ENCODE measurements around the gene BTBD7. TPM values are rescaled to one million over a fixed set of nuclear protein-coding genes. Genes with fewer than 3 reads are reported as not detected.
"Not testable (repeated sequence)": the region's sequence is repeated elsewhere in the genome, so short reads cannot be mapped to it uniquely, and the experiment has no call there.

Gene BTBD7
- 18.1 and 26.4 TPM in 2 replicates for total RNA-seq

DNA sequence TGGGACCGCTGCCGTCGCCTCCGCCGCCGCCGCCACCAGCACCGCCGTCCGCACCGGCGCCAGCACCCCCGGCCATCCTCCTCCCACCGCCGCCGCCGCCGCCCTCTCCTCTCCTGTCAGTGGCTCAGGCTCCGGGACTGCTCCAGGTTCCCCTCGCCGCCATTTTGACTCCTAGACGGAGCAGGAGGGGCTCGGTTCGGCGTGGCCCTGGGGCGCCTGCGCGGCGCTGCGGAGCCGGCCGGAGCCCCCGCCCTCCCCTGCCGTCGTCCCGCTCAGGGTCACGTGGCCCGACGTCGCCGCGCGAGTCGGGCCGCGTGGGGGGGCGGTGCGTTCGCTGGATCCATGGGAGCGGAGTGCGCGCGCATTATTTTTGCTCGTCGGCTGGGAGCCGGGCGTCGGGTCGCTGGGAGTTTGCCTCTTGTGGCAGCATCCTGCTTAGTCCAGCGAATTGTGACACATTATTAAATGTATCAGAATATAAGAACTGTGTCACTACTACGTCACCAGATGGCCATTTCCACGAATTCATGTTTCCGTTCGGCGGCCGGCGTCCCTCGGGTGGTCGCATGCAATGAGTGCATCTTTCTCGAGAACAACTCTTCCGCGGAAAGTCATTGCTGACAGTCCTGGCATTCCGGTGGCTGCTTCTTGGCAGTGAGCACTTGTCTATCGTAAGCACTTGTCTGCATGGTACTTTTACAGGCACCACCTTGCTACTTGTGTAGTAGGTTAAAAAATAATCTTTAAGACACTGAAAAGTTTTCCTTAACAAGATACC, at the start of gene BTBD7:
Gene BTBD7 (minus strand): TSS at position 184 of the 778 bp plus-strand sequence. CDS start 36,985 bp downstream, outside the sequence.
- peak; percentile 91 to 96 for DNase-seq (ENCODE audit: low read depth in 2 of 2)

DNA sequence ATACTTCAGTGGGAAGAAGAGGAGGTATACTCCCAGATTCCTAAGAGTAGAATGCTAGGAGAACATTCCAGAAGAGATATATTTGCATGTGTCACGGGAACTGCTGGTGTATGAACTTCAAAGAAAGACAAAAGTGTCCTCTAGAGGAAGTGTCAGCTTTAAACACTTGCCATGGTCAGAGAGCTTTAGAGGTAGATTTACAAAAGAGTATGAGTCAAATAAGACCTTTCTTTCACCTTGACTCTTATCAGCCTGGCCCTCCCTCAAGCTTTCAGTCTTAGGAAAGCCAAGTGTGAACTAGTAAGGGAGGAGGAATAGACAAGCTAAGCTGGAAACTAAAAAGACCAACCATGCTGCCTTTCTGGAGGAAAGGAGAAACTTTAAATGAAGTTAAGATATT, 48.8 kb upstream of the BTBD7 start:
- no peak for DNase-seq (ENCODE audit: low read depth in 2 of 2)

- no peak for DNase-seq (ENCODE audit: low read depth in 2 of 2)
Measured at GRCh38 chr14:93379831-93380230, 47.0 kb upstream of the BTBD7 start.

DNA sequence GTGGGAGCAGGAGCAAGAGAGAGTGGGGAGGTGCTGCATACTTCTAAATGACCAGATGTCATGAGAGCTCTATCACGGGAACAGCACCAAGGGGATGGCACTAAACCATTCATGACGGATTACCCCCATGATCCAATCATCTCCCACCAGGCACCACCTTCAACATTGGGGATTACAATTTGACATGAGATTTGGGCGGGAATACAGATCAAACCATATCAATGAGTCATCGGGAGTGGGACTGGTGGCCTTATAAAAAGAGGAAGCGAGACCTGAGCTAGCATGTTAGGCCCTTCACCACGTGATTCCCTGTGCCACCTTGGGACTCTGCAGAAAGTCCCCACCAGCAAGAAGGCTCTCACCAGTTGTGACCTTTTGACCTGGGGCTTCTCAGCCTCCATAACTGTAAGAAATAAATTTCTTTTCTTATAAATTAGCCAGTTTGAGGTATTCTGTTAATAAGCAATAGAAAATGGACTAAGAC, 42.9 kb upstream of the BTBD7 start:
- no peak for DNase-seq (ENCODE audit: low read depth in 2 of 2)

GRCh38 chr14:93369713-93370266, 37.0 kb upstream of the BTBD7 start:
- DNase-seq (ENCODE audit: low read depth in 2 of 2) = no peak

GRCh38 chr14:93368996-93369712, 36.3 kb upstream of the BTBD7 start:
- DNase-seq (ENCODE audit: low read depth in 2 of 2) = no peak

- DNase-seq (ENCODE audit: low read depth in 2 of 2) = not testable (repeated sequence)
Measured at GRCh38 chr14:93354873-93355272, 22.0 kb upstream of the BTBD7 start.

DNA sequence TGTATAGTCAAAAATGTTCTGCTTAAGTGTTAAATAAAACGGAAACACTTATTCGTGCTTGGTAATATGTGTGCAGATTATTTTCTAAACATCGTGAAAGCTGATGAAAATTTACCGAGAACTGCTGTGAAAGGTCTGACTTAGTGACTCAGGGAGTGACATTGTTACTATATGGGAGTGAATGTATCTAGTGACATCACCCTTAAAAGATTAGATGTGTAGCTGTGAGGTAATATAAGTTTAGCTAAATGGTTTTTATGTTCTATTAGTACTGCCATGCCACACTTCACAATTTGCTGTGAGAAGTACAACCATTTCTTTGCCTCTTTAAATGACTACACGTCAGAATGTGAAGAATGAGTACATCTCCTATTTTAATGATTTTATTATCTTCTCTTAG, 15.5 kb upstream of the BTBD7 start:
- no peak for DNase-seq (ENCODE audit: low read depth in 2 of 2)

- DNase-seq (ENCODE audit: low read depth in 2 of 2) = no peak
Measured at GRCh38 chr14:93347850-93348249, 15.0 kb upstream of the BTBD7 start.

GRCh38 chr14:93346926-93347721, 14.3 kb upstream of the BTBD7 start, which contains the start of gene COX8C:
Gene COX8C (plus strand): TSS chr14:93347182. CDS start chr14:93347269, 87 bp downstream.
- no peak for DNase-seq (ENCODE audit: low read depth in 2 of 2)

GRCh38 chr14:93343797-93344196, 11.0 kb upstream of the BTBD7 start:
- no peak for DNase-seq (ENCODE audit: low read depth in 2 of 2)

GRCh38 chr14:93343266-93343665, 10.4 kb upstream of the BTBD7 start:
- no peak for DNase-seq (ENCODE audit: low read depth in 2 of 2)

- DNase-seq (ENCODE audit: low read depth in 2 of 2) = no peak
Measured at GRCh38 chr14:93337884-93338283, 5.0 kb upstream of the BTBD7 start.

GRCh38 chr14:93337143-93337753, 4.4 kb upstream of the BTBD7 start:
- no peak for DNase-seq (ENCODE audit: low read depth in 2 of 2)

- DNase-seq (ENCODE audit: low read depth in 2 of 2) = no peak
Measured at GRCh38 chr14:93333631-93334103, 831 bp upstream of the BTBD7 start.

GRCh38 chr14:93332397-93332852, 411 bp downstream of the BTBD7 start:
- peak; percentile 23 to 85 for DNase-seq (ENCODE audit: low read depth in 2 of 2)

DNA sequence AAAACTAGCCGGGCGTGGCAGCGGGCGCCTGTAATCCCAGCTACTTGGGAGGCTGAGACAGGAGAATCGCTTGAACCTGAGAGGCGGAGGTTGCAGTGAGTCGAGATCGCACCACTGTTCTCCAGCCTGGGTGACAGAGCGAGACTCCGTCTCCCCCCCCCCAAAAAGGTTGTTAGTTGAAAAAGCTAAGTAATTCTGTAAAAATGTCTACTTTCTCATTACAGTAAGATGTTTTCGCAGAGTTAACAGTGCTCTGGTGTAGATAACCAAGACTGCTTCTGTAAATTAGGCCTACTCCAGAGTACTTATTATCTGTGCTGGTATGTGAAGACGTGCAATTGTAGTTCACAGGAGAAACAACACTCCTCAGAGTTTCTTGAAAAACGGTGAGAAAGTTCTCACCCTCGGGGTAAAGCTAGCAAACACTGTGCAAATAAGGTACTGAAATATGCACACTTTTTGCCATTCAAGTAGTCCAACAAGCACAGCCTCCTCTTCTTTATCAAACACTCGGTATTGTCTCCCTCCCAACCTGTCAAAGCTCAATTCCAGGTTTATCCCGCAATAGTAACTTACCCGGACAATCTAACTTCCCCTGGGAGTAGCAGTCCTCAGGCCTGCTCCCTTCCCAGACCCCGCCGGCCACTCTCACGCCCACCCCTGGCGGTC, 974 bp downstream of the BTBD7 start:
- DNase-seq (ENCODE audit: low read depth in 2 of 2) = peak in 1 of 2 donors; percentile 14

- DNase-seq (ENCODE audit: low read depth in 2 of 2) = peak; percentile 92 to 94
Measured at GRCh38 chr14:93331002-93331727, 1.7 kb downstream of the BTBD7 start.

- DNase-seq (ENCODE audit: low read depth in 2 of 2) = no peak
Measured at GRCh38 chr14:93330609-93331000, 2.2 kb downstream of the BTBD7 start.
